ENCODE results near the gene IGSF5.
"Not testable (repeated sequence)": the region's sequence is repeated elsewhere in the genome, so short reads cannot be mapped to it uniquely, and the experiment has no call there.

IGSF5 gene

DNA sequence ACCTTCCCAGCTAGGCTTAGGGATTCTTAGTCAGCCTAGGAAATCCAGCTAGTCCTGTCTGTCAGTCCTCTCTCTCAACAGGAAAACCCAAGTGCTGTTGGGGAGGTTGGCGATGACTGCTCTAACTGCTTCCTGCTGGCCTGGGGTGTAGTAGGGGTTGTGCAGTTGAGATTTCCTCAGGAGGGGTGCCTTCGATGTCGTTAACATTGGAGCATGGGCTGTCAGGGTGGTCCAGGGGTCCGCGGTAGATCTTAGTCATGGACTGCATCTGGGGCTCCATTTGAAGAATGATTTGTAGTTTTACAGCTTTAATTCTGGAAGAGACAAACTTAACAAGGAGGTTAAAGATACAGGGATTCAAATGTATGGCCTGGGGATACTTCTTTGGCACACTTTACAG lies 5.5 kb upstream of the IGSF5 start:
- not testable (repeated sequence) for DNase-seq (ENCODE audit: low spot score)

- DNase-seq (ENCODE audit: low spot score), result not testable (repeated sequence)
Observed at GRCh38 chr21:39742561-39742960, 2.4 kb upstream of the IGSF5 start.

DNA sequence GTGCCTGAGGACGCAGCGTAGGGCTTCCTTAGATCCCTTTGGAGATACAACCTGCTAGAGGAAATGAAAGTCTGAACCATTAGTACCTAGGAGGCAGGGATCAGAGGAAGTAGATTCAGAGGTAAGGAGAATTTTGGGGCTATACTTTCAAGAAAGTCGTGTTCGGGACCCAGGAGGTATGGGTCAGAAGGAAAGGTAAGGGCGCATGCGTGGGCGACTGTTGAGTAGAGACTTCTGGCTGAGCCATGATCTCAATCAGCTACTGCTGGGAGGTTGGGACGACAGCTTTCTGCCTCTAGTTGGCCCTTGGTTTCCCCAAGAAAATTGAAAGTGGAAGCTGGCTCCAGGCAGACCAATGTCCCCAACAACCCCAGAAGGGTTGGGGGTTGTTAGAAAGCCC lies 349 bp downstream of the IGSF5 start:
- not testable (repeated sequence) for DNase-seq (ENCODE audit: low spot score)

- DNase-seq (ENCODE audit: low spot score), result peak; percentile 38
Observed at GRCh38 chr21:39750670-39751069, 5.7 kb downstream of the IGSF5 start.

- no peak for DNase-seq (ENCODE audit: low spot score)
Observed at GRCh38 chr21:39754811-39755210, 9.8 kb downstream of the IGSF5 start.

DNA sequence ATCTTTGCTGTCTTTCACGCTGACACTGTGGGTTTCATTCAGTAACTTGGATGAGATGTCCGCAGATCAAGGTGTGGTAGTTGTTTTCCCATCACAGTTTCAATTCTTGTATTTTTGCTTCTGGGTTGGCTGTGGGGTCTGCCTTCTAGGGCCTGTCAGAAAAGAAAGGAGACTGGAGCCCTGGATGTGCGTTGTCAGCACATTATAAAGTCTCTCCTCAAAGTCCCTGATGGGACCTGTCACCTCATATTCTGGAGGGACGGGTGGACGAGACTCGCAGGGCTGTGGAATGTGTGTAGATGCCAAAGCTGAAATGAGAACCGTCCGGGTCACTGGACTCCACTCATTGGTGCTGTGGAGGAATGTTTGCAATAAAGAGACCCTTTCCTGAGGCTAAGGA lies 11.3 kb downstream of the IGSF5 start:
- DNase-seq (ENCODE audit: low spot score), result no peak

DNA sequence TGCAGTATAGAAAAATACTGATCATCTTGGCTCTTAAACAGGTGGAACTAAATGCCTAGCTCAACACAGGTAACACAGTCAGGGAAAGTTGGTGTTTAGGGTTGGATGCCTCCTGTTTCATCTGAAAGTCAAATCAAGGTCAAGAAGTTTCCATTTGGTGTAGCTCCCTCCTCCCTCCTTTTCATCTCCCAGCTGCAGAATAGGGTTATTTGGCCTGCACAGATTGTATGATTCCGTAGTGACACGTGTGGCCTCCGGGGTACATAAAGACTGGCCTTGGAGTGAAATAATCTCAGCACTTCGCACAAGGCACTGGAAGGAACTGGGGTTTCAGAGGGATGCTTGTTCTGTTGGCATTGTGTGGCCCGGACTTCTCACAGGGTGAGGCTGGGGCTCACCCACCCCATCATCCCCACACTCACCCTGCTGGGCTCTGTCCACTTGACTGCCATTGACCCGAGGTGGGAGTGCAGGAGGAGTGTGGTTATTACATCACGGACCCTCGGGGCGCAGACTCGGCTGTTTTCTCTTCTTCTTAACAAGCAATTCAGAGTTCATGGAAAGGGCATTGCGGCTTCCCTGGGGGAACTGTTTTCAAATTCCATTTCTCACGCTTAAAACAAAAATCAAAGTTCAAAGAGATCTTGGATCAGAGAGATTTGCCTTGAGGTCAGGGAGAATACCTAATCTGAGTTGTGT lies 18.4 kb downstream of the IGSF5 start:
- DNase-seq (ENCODE audit: low spot score), result no peak

DNA sequence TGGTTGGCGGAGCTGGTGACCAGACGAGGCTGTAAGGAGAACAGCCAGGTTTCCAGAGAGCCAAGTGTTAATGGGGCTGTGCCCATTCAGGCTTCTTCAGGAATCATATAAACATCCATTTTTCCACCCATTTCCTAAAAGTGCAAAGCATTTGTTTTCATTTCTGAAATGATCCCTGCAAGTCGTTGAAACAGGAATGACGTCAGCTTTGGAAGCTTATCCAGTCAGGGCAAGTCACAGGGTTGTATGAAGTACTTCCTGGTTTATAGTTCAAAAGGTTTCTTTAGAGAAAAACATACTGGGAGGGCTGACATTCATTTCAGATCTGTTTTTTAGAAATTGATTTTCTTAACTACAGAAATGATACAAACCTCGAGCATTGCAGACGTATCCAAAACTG lies 29.2 kb downstream of the IGSF5 start:
- no peak for DNase-seq (ENCODE audit: low spot score)

DNA sequence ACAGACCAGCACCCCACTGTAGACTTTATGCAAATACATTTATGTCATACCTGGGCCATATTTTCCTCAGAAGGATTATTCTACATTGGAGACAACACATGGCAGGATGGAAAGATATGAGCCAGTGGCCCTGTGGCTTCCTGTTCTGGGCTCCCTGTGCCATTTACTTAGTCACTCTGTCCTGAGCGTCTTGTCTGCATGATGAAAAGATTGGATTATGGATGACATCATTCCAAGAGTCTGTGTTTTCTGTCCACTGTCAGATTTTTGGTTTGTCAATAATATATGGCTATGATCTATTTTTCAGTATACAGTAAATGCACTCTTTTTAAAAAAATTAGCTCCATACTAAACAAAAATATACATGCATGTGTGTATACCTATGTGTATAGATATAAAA lies 30.8 kb downstream of the IGSF5 start:
- DNase-seq (ENCODE audit: low spot score), result peak; percentile 44

GRCh38 chr21:39776589-39776988 lies 31.6 kb downstream of the IGSF5 start:
- DNase-seq (ENCODE audit: low spot score), result peak; percentile 64

- DNase-seq (ENCODE audit: low spot score), result no peak
Observed at GRCh38 chr21:39781331-39781730, 36.3 kb downstream of the IGSF5 start.

- peak; percentile 89 for DNase-seq (ENCODE audit: low spot score)
Observed at GRCh38 chr21:39788383-39788782, 43.4 kb downstream of the IGSF5 start.

- DNase-seq (ENCODE audit: low spot score), result no peak
Observed at GRCh38 chr21:39796466-39796865, 51.5 kb downstream of the IGSF5 start.

DNA sequence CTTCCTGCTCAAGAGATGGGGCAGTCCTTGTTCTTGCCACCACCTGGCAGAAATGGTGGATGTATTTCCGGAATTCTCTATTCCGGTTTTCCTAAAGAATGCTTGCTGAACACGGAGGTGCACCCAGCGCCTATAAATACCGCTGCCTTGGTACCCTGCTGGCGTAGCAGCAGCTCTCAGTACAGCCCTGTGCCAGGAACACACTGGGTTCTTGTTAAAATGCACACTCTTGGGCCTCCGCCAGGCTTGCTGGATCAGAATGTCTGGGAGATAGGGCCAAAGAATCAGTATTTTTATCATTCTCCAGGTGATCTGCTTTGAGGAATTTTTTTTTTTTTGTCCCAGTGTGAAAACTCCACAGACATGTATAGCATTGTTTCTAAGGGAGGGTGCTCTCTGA lies 54.2 kb downstream of the IGSF5 start:
- no peak for DNase-seq (ENCODE audit: low spot score)

DNA sequence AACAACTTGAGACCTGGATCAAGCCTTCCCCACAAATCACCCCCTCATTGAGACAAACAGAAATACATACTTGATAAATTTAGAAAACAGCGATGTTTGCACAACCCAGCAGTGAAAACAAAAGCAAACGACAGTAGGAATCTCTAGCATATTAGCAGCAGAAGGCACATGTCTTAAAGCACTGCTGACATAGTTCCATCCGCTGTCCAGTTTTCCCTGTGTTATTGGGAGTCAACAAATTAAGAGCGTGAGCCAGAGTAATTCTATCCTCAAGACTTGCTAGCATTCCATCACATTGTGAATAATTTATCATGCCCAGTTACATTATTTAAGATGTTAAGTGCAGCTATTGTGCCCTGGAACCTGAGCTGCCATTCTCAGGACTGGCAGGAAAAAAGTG lies 55.3 kb downstream of the IGSF5 start:
- DNase-seq (ENCODE audit: low spot score), result no peak

DNA sequence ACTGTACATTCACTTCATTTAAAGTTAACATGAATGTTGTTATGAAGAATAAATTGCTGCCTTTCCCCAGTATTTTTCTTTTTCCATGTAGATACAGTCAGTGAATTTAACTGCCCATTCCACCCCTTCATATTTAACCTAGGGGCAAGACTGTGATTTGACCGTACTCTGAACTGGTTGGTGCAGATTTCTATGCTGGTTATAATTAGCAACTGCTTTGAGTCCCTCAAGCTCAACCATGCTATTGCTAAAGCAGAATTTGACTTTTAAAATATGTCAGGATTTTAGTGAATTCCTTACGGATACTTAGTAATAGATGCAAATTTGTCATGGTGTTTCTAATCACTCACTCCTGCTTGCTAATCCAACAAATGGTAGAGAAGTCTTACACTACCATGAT lies 57.2 kb downstream of the IGSF5 start:
- DNase-seq (ENCODE audit: low spot score), result no peak

DNA sequence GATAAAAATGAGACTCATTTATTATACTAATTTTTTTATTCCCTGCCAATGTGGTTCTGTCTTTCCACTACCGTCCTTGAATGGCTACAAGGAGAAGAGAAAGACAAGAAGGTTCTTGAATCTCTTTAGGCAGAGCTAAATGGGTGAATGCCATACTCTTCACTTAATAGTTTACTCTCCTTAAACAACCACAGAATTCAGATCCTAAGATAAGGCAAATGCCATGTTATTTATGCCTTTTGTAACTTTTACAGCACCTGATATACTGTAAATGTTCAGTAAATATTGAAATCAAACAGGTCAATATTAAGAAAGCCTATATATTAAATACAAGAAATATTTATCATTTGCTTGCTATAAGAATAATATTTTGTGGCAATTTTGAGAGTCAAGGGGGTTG lies 58.4 kb downstream of the IGSF5 start:
- no peak for DNase-seq (ENCODE audit: low spot score)

DNA sequence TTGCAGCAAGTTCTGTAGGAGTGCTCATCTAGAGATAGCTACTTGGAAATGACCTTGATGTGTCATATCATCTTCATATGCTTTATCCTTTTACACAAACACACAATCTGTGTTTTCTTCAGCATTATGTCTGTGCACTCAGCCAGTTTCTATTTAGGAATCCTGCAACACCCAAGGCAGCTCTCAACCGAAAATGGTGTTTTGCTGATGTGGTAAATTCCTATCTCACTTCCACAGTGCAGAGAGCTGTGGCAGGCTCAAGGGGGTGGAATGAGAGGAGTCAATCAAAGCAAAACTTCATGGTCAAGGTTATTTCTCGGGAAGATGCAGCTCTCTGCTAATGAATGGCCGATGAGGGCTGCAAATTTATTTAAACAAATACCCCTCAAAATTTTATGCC lies 59.3 kb downstream of the IGSF5 start:
- DNase-seq (ENCODE audit: low spot score), result no peak

GRCh38 chr21:39805983-39806382 lies 61.0 kb downstream of the IGSF5 start:
- no peak for DNase-seq (ENCODE audit: low spot score)

DNA sequence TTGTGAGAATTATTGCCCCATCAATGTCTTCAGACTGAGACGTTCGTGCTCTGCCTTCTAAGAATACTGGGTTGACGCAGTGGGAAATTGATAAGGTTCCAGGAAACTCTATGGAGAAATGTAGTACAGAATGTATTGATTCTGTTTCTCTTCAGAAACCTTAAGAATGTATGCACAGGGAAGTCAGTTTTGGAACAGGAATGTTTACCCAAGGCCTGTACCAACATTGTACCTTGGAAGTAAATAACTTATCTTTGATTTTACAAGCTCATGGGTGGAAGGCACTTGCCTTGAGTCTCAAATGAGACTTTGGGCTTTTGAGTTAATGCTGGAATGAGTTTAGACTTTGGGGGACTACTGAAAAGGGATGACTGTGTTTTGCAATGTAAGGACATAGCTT lies 62.8 kb downstream of the IGSF5 start:
- no peak for DNase-seq (ENCODE audit: low spot score)

DNA sequence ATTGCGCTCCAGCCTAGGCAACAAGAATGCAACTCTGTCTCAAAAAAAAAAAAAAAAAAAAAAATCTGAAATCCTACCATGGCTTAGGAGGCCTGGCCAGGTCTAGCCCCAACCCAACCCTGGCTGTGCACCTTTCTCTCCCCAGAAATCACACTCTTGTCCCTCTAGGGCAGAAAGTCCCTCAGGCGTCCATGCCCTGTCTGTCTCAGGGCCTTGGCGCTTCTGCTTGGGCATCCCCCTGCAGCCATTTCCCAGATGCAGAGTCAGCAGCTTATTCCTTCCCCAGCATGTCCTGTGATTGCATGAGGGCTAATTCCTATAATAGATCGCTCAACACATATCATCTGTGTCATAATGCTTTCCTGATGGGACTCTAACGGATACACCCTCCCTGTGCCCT lies 65.0 kb downstream of the IGSF5 start:
- no peak for DNase-seq (ENCODE audit: low spot score)

- DNase-seq (ENCODE audit: low spot score), result no peak
Observed at GRCh38 chr21:39812983-39813382, 68.0 kb downstream of the IGSF5 start.

GRCh38 chr21:39818557-39818956 lies 73.6 kb downstream of the IGSF5 start:
- no peak for DNase-seq (ENCODE audit: low spot score)

DNA sequence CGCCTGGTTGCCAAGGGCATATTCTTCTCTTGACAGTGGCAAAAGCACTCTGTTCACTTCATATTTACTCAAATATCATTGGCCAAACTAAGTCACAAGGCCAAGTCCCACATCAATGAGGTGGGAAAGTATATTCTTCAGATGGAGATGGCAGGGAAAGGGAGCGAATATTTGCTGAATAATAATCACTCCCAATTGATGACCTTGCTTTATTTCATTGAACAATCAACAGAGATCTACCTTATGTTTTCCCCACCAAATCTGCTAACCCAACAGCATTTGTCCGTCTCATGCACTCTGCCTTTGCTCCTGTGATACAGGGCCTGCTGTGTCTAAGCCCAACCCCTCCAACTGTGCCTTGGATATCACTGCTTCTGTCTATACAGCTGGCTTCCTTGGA lies 77.1 kb downstream of the IGSF5 start:
- no peak for DNase-seq (ENCODE audit: low spot score)

DNA sequence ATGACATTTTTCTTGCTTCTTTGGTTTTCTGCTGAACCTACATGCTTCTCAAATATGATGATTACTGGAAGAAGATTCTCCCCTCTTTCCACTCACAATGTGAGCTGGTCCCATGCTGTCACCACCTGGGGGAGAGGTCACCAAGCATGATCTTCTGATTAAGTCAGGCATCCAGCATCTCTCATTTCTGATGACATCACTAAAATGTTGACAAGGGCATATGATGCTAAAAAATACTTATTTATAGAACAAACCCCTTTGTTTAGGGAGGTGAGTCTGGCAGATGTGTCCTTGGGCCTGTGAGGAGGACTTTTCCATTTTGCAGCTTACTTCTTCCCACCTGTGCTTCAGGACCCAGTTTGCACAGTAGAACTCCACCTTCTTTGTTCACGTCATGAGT lies 80.3 kb downstream of the IGSF5 start:
- no peak for DNase-seq (ENCODE audit: low spot score)
